Endothelial cell of umbilical vein (primary cell): ENCODE data around the gene TTC27. TPM values are rescaled to one million over a fixed set of nuclear protein-coding genes. Genes with fewer than 3 reads are reported as not detected.

Experiments
- BruUV-seq: library from RNA; stranded (reverse); fragments of 400-500 nt; replicated peaks from 2 replicates; lab custom pipeline; 2021; lab: Mats Ljungman, UMichigan
- CTCF ChIA-PET: fragments of 300-600, 350-600 bp; sonication (Branson Sonifier 250); formaldehyde crosslinking; loops from one replicate; lab custom pipeline; 2021; ENCODE audit warnings: antibody characterized with exemption, inconsistent platforms; lab: Charles Lee
- POLR2A ChIA-PET: fragments of 300-600, 350-600 bp; sonication (Branson Sonifier 250); formaldehyde crosslinking; loops from one replicate; lab custom pipeline; 2021; ENCODE audit warnings: antibody characterized with exemption, inconsistent platforms; lab: Charles Lee
- DNase-seq: peaks from one replicate; pipeline ENCODE4 v3.0.0-alpha.2; 2011; ENCODE audit warnings: low read depth, low spot score
- FAIRE-seq: peaks from 2 replicates; lab custom pipeline; 2011; peaks lifted over from hg19 to GRCh38; lab: Jason Lieb, UNC
- H2AFZ ChIP-seq: 2 replicates; pipeline ENCODE4 v1.6.0; 2012; ENCODE audit warnings: low read depth, low read length, control low read depth, inconsistent platforms
- H3K27ac ChIP-seq: 2 replicates; pipeline ENCODE4 v1.5.1; 2011; ENCODE audit warnings: low read depth, mild to moderate bottlenecking, control low read depth, low read length, moderate library complexity; ENCODE audit not compliant: insufficient read depth
- H3K27me3 ChIP-seq, 2 experiments: 2 replicates each; pipeline versions ENCODE4 v1.6.0 to v1.6.1; 2011; ENCODE audit warnings: low read length in 2 of 2, mixed read lengths in 1 of 2; ENCODE audit not compliant: control insufficient read depth in 2 of 2, insufficient read depth in 2 of 2
- H3K36me3 ChIP-seq, 2 experiments: 2 replicates in 1 of 2; 3 replicates in 1 of 2; pipeline ENCODE4 v1.5.1; 2011; ENCODE audit warnings: low read length in 2 of 2, mild to moderate bottlenecking in 1 of 2, moderate library complexity in 1 of 2; ENCODE audit not compliant: control insufficient read depth in 2 of 2, insufficient read depth in 2 of 2; ENCODE audit errors: extremely low read depth in 1 of 2
- H3K4me1 ChIP-seq: 3 replicates; pipeline ENCODE4 v1.5.1; 2011; ENCODE audit warnings: mild to moderate bottlenecking, low read length; ENCODE audit not compliant: control insufficient read depth, insufficient read depth; ENCODE audit errors: extremely low read depth
- H3K4me2 ChIP-seq: 2 replicates; pipeline ENCODE4 v1.6.1; 2011; ENCODE audit warnings: low read length, control low read depth, mixed read lengths; ENCODE audit not compliant: insufficient read depth
- H3K4me3 ChIP-seq, 3 experiments: fragments of 200-600 bp in 1 of 3; sonication (generic), shearing (Covaris generic) in 1 of 3; replicated peaks in 1 of 3; 2 replicates each; pipeline ENCODE4 v1.5.1; 2011 to 2016; ENCODE audit warnings: control low read depth in 3 of 3, low read length in 3 of 3, mild to moderate bottlenecking in 2 of 3, inconsistent platforms in 1 of 3, low read depth in 1 of 3, moderate library complexity in 1 of 3; ENCODE audit not compliant: insufficient read depth in 1 of 3
- H3K79me2 ChIP-seq: 2 replicates; pipeline ENCODE4 v1.6.0; 2012; ENCODE audit warnings: low read length, inconsistent platforms; ENCODE audit not compliant: control insufficient read depth, insufficient read depth
- H3K9ac ChIP-seq: replicated peaks from 2 replicates; pipeline ENCODE3; 2011; ENCODE audit warnings: low read length, control low read depth; ENCODE audit not compliant: insufficient read depth; ENCODE audit errors: extremely low read depth
- H3K9me1 ChIP-seq: replicated peaks from 3 replicates; pipeline ENCODE4 v1.6.0; 2011; ENCODE audit warnings: mild to moderate bottlenecking, low read length; ENCODE audit not compliant: control insufficient read depth, insufficient read depth; ENCODE audit errors: extremely low read depth
- H3K9me3 ChIP-seq: replicated peaks from 2 replicates; pipeline ENCODE4 v1.5.1; 2012; ENCODE audit warnings: low read length, inconsistent platforms; ENCODE audit not compliant: control insufficient read depth, insufficient read depth
- H4K20me1 ChIP-seq: replicated peaks from 2 replicates; pipeline ENCODE3; 2011; ENCODE audit warnings: mild to moderate bottlenecking, low read length; ENCODE audit not compliant: control insufficient read depth, insufficient read depth; ENCODE audit errors: extremely low read depth
- EZH2 ChIP-seq: IDR thresholded peaks from 2 replicates; pipeline ENCODE4 v1.6.1; 2012; ENCODE audit warnings: borderline replicate concordance, low read depth, mild to moderate bottlenecking, moderate library complexity, low read length, inconsistent platforms; ENCODE audit not compliant: severe bottlenecking
- FOS ChIP-seq: IDR thresholded peaks from 2 replicates; pipeline ENCODE4 v1.6.1; 2011; ENCODE audit warnings: mild to moderate bottlenecking, low read length, moderate library complexity, borderline replicate concordance; ENCODE audit not compliant: insufficient read depth
- GATA2 ChIP-seq: IDR thresholded peaks from 2 replicates; pipeline ENCODE4 v1.7.0; 2011; ENCODE audit warnings: low read depth, mild to moderate bottlenecking, moderate library complexity, mixed read lengths, low read length; ENCODE audit not compliant: insufficient read length, insufficient read depth
- JUN ChIP-seq: IDR thresholded peaks from 2 replicates; pipeline ENCODE4 v1.6.1; 2011; ENCODE audit warnings: borderline replicate concordance, low read depth; ENCODE audit not compliant: insufficient read length, insufficient read depth
- MYC ChIP-seq: IDR thresholded peaks from one replicate; pipeline ENCODE4 v1.6.1; 2011; ENCODE audit warnings: mild to moderate bottlenecking, low read depth, low read length
- POLR2A ChIP-seq: IDR thresholded peaks from 2 replicates; pipeline ENCODE4 v1.6.1; 2012; ENCODE audit warnings: low read depth, mild to moderate bottlenecking, control low read depth, low read length
- POLR2AphosphoS5 ChIP-seq: IDR thresholded peaks from 2 replicates; pipeline ENCODE4 v1.6.1; 2012; ENCODE audit warnings: low read depth, mild to moderate bottlenecking, control low read depth, low read length, moderate library complexity; ENCODE audit not compliant: insufficient read depth
- dilution Hi-C: fragments of 300-500 bp; cut with MboI; formaldehyde crosslinking; loops from one replicate; pipeline ENCODE4 v1.15.0; 2019; ENCODE audit warnings: low sequenced_read_pairs; ENCODE audit not compliant: extremely low pct_ligation_motif_present
- intact Hi-C: fragments of 100-400 bp; cut with micrococcal nuclease; formaldehyde crosslinking; loops from one replicate; pipeline ENCODE4 v1.10.0; 2022
- polyA plus RNA-seq, 4 experiments: library from polyadenylated mRNA; depleted of rRNA in 3 of 4; stranded (reverse) in 3 of 4; unstranded in 1 of 4; fragments of >200 nt; gene quantifications; 2 replicates each; pipeline versions ENCODE4 v1.2.1 to v1.2.3, GENCODE V29; 2011 to 2012; ENCODE audit warnings: missing spikeins in 1 of 4
- total RNA-seq: library from RNA; stranded (reverse); gene quantifications from 2 replicates; pipeline ENCODE4 v1.2.3, GENCODE V29; 2021
- TF ChIP-seq, protein P1 (sequence below), 2 donors: IDR thresholded peaks; 1 replicate in 1 of 2; 2 replicates in 1 of 2; pipeline ENCODE4 v1.5.1; 2011; ENCODE audit warnings: low read length in 2 of 2, mild to moderate bottlenecking in 2 of 2, moderate library complexity in 2 of 2, control low read depth in 1 of 2, inconsistent platforms in 1 of 2, low read depth in 1 of 2; ENCODE audit not compliant: insufficient read depth in 1 of 2; ENCODE audit errors: extremely low read depth in 1 of 2
- TF ChIP-seq, protein P2 (sequence below): IDR thresholded peaks from 2 replicates; pipeline ENCODE4 v1.6.1; 2011; ENCODE audit not compliant: insufficient read depth, insufficient read length

TTC27 gene
- total and polyA plus RNA-seq, 2 donors (not counting 3 experiments of a cell fraction or from before 2014, with no cell fraction given), result 16.3 to 20.1 TPM

DNA sequence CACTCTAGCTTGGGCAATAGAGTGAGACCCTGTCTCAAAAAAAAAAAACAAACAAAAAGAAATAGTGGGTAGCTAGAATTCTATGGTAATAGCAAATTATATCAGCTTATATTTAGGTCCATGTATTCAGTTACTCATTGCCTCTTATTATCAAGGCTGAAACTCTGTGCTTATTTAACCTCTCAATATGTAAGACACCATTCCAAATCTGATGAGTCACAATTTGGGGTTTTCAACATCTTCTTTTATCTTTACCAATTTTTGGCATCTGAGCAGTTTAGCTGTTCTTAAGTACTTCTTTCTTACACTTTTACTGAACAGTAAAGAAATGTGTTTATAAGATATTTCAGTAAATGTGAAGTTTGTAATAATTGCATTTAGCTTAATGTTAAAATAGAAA is 69.3 kb downstream of the TTC27 start:
- H3K4me1 ChIP-seq, result no peaks in the 10 kb centered on the region
- H3K4me3 ChIP-seq, result no peak overlapping the region
- H2AFZ ChIP-seq, result no peak overlapping the region
- CTCF ChIA-PET, result interaction anchor here (0.9 to 1.3 kb wide), 5 partner anchors 11 to 32 kb away, joined by 3 to 4 read pairs (median 4); no protein-coding TSS in a partner anchor
- H3K9me1 ChIP-seq, result no peaks in the 10 kb centered on the region
- POLR2A ChIA-PET, result no interaction called here
- no peak for FAIRE-seq
- no TSS peak for BruUV-seq
- intact Hi-C loops (no loop called here), dilution Hi-C loops (no loop called here)
- no peak for DNase-seq
- no peaks in the 10 kb centered on the region for H3K36me3 ChIP-seq
- H3K79me2 ChIP-seq, result no peaks in the 10 kb centered on the region
- no peaks in the 10 kb centered on the region for H3K27me3 ChIP-seq
- TF ChIP-seq POLR2A (no peak), GATA2 (no peak), FOS (no peak), JUN (no peak), MYC (no peak), EZH2 (no peak), POLR2AphosphoS5 (no peak)
- TF ChIP-seq, protein P1, sequence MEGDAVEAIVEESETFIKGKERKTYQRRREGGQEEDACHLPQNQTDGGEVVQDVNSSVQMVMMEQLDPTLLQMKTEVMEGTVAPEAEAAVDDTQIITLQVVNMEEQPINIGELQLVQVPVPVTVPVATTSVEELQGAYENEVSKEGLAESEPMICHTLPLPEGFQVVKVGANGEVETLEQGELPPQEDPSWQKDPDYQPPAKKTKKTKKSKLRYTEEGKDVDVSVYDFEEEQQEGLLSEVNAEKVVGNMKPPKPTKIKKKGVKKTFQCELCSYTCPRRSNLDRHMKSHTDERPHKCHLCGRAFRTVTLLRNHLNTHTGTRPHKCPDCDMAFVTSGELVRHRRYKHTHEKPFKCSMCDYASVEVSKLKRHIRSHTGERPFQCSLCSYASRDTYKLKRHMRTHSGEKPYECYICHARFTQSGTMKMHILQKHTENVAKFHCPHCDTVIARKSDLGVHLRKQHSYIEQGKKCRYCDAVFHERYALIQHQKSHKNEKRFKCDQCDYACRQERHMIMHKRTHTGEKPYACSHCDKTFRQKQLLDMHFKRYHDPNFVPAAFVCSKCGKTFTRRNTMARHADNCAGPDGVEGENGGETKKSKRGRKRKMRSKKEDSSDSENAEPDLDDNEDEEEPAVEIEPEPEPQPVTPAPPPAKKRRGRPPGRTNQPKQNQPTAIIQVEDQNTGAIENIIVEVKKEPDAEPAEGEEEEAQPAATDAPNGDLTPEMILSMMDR (IDR thresholded peaks at IDR 0.05; ENCODE audit: extremely low read depth in 1 of 2, insufficient read depth in 1 of 2, low read depth in 1 of 2, low read length in 2 of 2), result no peak
- TF ChIP-seq, protein P2, sequence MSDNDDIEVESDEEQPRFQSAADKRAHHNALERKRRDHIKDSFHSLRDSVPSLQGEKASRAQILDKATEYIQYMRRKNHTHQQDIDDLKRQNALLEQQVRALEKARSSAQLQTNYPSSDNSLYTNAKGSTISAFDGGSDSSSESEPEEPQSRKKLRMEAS, result no peak
- no peak overlapping the region for H3K4me2 ChIP-seq
- no peaks in the 10 kb centered on the region for H3K9me3 ChIP-seq
- H3K27ac ChIP-seq, result no peak overlapping the region
- H4K20me1 ChIP-seq, result no peaks in the 10 kb centered on the region
- H3K9ac ChIP-seq, result no peak overlapping the region
